A204.1 (cell line): Measurements from ENCODE around the gene CHM.
"Not testable (repeated sequence)": the region's sequence is repeated elsewhere in the genome, so short reads cannot be mapped to it uniquely, and the experiment has no call there.

Source experiments
- FAIRE-seq: peaks from 2 replicates; lab custom pipeline; 2012; peaks lifted over from hg19 to GRCh38; lab: Jason Lieb, UNC

CHM gene

DNA sequence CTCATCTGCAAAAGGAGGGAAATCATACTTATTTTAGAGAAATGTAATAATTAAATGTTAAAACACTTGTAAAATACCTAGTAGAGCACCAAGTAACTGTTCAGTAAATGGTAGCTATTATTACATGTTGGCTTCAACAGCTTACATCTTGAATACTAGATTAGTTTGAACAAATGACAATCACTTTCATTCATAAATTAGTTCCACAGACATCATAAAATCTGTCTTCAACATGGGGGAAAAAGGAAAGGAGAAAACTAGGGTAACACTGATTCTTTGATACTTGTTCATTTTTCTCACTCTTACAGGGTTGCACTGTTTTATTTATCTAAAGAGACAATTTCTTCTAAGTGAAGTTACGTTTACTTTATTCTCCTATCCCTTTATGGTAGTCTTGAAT lies 51.7 kb downstream of the CHM start:
- FAIRE-seq, result no peak

DNA sequence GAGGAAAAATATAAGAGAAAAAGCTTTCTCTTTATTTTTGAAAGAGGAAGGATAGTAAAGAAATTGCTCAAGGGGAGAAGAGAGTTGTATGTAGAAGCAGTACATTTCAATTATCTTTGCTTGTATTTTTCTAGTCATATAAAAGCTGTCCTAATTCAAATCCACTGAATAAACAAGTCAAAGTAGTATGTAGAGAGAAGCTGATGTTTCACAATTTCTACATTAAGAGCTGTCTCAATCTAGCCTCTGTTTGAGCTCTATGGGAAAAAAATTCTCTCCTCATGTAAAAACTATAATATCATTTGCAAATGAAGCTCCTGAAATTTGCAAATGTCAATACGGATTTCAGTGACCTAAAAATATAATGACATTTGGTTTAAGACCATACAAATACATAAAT lies 52.6 kb downstream of the CHM start:
- FAIRE-seq, result no peak

DNA sequence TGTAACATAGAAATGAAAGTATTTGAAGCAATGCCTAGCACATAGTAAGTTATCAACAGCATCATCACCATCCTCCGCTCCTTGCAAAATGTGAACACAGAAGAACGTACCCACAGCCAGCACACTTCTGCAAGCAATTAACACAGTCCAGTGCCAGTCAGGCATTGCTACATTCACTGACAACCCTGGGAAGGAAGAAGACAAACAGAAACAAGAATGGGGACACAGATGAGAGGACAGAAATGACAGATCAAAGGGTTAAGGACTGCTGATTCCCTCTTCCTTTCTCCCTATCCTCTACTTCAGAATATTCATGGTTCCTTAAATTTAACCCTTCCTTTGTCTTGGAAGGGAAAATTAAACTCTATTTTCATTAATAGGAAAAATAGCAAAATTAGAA lies 53.1 kb downstream of the CHM start:
- FAIRE-seq, result no peak

DNA sequence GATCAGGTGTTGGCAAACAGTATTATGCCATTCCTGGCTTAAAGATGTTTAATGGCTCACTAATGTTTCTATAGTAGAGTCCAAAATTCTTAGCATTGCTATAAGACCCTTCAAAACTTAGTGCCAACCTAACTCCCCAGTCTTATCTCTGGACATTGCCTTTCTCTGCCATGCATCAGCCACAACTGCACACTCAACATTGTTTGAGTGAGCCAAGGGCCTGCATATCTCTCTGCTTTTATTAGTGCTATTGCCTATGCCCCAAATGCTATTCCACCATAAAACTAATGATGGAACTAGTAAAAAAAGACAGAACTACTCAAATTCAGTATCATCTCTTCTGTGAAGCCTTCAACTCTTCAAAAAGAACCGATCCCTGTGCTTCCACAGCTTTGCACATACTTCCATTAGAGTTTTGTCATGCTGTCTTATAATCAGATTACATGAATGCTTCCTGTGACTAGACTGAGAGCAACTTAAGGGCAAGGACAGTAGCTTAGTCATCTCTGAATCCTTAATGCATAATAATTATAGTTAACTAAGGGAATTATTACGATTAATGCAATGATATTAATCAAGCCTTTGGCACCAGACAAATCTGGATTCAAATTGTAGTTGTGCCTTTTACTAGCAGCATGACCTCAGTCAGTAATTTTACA lies 53.7 kb downstream of the CHM start:
- FAIRE-seq, result no peak

DNA sequence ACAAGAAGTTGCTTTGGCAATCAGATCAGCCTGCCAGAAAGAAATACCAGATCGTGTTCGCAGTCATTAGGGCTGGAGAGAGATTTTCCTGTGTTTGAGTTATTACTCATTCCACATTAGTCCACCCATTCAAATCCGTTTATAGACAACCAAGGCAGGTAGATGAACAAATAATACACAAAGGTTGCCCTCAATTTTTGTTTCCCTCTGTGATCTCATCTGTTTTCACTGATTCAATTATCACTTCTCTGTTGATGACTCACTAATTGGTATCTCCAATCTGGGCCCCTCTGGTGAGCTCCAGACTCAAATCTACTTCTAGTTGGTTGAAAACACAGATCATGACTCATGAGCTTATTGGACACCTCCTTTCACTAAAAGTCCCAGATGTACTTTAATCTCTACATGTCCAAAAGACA lies 54.5 kb downstream of the CHM start:
- no peak for FAIRE-seq

DNA sequence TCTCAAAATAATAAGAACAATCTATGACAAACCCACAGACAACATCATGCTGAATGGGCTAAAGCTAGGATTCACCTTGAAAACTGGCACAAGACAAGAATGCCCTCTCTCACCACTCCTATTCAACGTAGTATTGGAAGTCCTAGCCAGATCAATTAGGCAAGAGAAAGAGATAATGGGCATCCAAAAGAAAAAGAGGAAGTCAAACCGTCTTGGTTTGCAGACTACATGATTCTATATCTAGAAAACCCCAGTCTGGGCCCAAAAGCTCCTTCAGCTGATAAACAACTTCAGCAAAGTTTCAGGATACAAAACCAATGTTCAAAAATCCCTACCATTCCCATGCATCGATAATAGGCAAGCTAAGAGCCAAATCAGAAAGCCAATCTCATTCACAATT lies 59.0 kb downstream of the CHM start:
- FAIRE-seq, result no peak

DNA sequence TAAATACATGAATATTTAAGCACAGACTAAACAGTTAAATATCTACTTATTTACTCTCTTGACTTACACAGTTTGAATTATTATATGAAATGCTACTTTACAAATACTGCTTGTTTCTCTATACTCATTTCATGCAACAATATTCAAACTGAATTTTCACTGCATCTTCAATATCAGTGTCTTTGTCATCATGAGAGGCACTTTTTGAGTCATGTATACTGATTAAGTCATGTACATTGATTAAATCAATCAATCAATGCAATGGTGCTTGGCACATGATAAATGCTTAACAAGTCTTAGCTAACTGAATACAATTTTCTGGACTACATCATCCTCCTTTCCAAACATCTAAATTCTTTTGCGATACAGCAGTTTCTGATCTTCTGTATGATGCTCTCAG lies 67.1 kb downstream of the CHM start:
- FAIRE-seq, result no peak

DNA sequence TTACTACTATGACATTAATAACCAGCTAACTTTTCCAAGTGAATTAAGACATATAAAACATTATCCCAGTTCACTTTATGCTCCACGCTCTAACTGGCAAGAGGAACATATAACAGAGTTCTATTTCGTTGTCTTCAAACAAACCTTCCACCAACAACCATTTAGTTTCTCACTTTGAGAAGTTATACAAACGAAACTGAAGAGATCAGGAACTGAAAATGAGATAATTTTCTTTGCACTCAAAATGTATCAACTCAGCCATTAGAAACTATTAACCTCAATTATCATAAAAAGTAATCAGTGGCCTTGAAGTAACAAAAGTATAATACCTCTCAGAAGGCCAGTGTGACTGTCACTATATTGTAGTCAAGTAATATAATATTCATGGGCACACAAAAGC lies 70.1 kb downstream of the CHM start:
- FAIRE-seq, result no peak

DNA sequence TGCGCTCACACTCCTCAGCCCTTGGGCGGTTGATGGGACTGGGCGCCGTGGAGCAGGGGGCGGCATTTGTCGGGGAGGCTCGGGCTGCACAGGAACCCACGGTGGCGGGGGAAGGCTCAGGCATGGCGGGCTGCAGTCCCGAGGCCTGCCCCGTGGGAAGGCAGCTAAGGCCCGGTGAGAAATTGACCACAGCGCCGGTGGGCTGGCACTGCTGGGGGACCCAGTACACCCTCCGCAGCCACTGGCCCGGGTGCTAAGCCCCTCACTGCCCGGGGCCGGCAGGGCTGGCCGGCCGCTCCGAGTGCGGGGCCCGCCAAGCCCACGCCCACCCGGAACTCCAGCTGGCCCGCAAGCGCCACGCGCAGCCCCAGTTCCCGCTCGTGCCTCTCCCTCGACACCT lies 75.0 kb downstream of the CHM start:
- not testable (repeated sequence) for FAIRE-seq

DNA sequence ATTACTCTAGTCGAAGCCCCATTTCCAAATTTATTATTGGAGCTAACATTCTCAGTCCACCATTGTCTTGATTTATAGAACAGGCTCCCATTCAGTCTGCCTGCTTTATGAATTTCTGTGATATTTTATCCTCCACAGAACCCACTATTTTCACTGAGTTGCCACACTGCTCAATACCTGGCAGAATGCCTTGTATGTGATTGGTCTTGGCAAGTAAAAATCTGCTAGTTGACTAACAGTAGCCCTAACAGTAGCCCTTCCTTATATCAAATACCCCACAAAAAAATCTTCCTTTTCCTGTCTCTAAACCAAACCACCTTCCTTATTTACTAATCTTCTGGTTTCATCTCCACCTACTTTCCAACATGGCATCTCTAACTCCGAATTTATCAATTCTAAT lies 82.6 kb downstream of the CHM start:
- FAIRE-seq, result no peak

DNA sequence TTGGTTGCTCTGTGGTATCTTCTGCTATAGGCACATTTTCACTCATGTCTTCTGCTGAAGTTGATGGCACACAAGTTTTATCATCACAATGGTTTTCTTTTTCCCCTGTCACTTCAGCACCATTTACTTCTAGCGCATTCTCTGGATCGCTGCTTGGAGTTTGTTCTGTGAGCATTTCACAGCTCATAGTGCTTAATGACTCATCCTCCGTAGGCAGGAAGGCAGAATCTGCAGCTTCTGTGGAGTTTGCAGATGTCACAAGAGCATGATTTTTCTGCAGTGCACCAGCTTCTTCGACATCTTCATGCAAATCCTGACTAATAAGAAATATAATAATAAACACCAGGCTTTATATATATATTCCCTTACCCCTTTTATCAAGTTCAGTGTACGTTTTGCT lies 83.6 kb downstream of the CHM start:
- no peak for FAIRE-seq

DNA sequence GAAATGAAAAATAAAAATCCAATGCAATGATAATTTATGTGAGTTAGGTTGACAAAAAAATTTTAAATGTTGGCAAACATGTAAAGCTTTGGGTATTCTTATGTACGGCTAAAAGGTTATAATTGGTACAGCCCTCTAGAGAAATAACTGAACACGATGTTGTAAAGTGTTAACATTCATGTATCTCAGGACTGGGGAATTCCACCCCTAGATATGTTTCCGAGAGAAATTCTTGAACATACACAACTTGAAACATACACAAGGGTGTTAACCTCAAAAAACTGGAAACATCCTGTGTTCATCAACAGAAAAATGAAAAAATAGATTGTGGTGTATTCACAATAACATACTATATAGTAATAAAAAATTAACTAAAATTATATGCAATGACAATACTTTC lies 91.8 kb downstream of the CHM start:
- FAIRE-seq, result no peak

DNA sequence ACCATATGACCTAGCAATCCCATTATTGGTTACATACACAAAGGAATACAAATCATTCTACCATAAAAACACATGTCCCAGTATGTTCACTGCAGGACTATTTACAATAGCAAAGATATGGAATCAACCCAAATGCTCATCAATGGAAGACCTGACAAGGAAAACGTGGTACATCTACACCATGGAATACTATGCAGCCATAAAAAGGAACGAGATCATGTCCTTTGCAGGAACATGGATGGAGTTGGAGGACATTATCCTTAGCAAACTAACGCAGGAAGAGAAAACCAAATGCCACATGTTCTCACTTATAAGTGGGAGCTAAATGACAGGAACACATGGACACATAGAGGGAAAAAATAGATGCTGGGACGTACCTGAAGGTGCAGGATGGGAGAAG lies 102.6 kb downstream of the CHM start:
- FAIRE-seq, result not testable (repeated sequence)

DNA sequence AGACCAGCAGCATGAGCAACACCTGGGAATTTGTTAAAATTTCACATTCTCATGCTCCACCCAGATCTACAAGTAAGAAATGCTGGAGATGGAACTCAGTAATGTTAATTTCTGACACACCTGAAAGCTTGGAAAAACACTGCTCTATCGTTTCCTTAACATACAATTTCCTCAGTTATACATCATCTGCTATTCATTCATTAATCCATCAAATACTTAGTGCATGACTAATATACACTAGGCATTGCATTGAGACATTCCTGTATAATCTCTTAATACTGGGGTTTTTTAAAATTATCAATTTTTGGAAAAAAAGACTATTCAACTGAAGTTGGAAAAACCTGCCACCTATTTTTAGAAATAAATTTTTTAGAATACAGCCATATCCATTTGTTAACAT lies 106.1 kb downstream of the CHM start:
- no peak for FAIRE-seq

DNA sequence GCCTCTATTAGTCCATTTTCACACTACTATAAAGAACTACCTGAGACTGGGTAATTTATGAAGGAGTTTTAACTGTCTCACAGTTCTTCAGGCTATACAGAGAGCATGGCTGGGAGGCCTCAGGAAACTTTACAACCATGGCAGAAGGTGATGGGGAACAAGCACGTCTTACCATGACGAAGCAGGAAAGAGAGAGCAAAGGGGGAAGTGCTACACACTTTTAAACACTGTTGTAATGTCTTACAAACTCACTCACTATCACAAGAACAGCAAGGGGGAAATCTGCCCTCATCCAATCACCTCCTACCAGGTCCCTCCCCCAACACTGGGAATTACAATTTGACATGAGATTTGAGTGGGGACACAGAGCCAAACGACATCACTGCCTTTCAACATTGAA lies 107.4 kb downstream of the CHM start:
- not testable (repeated sequence) for FAIRE-seq

DNA sequence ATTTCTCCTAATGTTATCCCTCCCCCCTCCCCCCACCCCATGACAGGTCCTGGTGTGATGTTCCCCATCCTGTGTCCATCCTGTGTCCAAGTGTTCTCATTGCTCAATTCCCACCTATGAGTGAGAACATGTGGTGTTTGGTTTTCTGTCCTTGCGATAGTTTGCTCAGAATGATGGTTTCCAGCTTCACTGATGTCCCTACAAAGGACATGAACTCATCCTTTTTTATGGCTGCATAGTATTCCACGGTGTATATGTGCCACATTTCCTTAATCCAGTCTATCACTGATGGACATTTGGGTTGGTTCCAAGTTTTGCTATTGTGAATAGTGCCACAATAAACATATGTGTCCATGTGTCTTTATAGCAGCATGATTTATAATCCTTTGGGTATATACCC lies 113.0 kb downstream of the CHM start:
- FAIRE-seq, result not testable (repeated sequence)

DNA sequence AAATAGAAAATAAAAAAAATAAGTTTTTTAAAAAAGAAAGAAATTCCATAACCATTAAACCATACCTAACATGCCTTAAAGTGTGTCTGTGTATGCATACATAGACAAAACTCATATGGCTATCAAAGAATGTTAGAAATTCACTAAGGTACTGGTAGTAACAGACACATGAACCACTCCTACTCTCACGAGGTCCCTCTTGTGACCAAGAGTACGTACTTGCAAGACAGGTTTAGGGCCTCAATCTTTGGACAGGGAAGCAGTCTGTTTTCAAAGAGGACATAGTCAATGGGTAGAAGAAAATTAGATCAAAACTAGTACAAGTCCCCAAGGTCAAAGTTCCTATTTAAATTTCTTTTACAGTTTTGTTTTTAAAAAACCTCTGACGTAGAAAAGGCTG lies 117.3 kb downstream of the CHM start:
- FAIRE-seq, result no peak

DNA sequence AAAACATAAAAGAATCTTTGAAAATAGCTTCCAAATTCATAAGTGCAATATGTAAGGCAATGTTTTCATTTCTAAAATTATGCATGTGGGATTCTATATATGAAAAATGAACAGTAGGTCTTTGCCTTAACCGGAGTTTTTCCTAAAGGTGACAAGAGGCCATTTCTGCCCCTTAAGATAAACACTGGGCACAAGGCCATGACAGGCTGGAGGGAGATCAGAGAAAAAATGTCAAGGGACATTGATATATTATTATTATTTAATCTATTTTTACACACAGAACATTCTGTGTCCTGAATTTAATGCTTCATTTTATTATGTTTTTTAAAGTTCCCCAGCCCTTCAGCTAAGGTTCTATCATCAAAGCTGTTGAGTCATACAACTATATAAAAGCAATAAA lies 118.8 kb downstream of the CHM start:
- FAIRE-seq, result no peak

DNA sequence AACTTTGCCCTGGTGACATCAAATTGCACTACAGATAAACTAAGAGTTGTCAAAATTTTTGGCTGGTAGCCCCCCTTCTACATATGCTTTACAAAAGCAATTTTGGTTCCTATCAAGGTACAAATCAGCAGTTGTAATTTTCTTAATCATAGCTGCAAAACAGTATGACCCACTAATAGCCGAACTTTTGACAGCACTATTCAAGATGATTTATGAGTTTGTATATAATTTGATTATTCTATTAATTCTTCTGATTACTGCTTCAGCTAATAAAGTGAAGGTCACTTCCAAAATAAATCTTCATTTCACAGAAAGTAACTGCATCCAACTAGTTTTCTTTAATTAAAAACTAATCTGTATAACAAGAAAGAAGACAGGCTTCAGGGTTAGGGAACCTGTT lies 119.6 kb downstream of the CHM start:
- no peak for FAIRE-seq

DNA sequence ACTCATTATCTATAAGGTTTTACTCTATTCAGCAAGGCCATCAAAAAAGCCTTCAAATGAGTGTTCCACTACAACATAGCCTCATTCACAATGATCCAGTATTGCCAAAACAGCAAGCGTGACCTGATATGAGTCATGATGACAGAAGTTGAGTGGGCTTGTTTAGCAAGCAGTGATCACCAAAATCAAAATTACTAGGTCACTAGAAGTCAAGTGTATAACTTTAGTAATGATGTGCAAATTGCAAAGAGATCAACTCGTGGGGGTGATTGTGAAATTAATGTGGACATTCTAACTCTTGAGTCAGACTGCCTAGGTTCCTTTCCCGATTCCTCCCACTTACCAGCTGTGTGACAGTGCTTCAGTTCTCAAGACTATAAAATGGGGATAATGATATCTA lies 124.5 kb downstream of the CHM start:
- no peak for FAIRE-seq

DNA sequence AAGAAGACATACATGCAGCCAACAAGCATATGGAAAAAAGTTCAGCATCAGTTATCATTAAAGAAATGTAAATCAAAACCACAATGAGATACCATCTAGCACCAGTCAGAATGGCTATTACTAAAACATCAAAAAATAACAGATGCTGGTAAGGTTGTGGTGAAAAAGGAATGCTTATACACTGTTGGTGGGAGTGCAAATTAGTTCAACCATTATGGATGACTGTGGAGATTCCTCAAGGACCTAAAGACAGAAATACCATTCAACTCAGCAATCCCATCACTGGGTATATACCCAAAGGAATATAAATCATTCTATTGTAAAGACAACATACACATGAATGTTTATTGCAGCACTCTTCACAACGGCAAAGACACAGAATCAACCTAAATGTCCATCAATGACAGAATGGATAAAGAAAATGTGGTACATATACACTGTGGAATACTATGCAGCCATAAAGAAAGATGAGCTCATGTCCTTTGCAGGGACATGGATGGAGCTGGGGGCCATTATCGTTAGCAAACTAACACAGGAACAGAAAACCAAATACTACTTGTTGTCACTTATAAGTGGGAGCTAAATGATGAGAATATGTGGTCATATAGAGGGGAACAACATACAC lies 130.6 kb downstream of the CHM start:
- FAIRE-seq, result not testable (repeated sequence)

DNA sequence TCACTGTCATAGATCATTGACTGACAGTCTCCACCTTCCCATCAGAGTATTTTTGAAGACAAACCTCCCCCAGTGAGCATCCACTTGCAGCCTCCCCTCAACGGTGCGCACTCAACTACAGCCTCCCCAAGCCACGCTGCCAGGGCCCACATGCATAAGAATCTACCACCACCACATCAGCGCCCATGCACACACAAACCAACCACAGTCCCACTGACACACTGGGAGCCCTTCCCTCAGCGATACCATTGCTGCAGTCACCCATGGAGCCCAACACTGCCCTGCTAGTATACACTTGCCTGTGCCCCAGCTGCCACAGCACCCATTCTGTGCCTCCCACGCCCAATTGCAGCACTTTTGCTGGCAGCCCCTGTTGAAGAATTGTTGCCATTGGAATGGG lies 132.9 kb downstream of the CHM start:
- FAIRE-seq, result no peak

DNA sequence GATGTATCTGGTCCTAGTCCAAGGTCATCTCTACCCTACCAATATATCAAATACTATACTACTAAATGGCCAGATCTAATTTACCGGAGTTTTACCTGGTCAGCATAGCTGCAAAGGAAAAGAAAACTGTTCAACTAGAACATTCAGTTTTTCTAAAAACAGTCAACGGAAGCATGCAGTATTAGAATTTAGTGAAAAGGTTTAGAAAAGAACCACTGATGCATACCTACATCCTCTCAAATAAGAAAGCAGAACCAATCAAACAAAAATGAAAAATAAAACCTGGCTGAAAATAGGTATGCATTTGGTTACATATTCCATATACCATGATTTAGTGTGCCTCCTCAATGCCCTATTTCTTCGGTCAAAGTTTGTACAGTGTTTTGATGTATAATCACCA lies 140.0 kb downstream of the CHM start:
- no peak for FAIRE-seq

DNA sequence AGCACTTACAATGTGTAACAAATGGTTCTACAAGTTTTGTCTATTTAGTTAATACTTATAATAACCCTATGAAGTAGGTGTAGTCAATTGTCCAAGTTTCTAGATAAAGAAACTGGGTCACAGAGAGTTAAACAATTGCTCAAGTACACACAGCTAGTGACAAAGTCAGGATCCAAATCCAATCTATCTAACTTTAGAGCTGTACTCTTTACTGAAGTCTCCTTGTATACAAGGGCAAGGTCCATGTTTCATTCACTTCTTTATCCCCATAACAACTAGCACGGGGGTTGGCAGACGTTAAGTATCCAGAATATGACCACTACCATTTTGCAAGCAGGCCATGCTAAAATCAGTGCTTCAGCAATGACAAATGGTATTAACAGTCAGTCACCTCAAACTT lies 141.0 kb downstream of the CHM start:
- no peak for FAIRE-seq

DNA sequence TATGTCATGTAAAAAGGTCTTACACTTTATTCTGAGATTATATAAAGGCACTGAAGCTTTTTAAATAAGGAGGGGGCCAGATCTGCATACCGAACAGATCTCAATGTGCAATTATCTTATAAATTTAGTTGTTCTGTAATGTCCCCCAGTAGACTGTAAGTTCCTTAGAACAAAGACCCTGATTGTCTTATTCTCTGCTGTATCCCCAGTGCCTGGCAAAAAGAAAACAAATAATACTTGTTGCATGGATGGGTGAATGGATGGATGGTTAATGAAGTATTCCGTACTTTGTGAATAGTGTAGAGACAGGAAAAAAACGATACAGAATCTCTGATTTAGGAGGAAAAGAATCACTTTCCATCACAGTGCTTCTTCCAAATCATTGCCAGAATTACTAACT lies 141.5 kb downstream of the CHM start:
- no peak for FAIRE-seq
